DND-41 (cell line): ENCODE measurements around the gene ZCCHC24.

Experiments
- ATAC-seq: fragments of 200-7000 bp; cut with Tn5 transposase; 3 replicates; pipeline ENCODE4 v1.9.1; 2021; ENCODE audit warnings: low read depth; ENCODE audit not compliant: insufficient read depth
- DNase-seq: peaks from one replicate; pipeline ENCODE4 v3.0.0-alpha.2; 2020
- H2AFZ ChIP-seq: 2 replicates; pipeline ENCODE4 v1.6.0; 2012; ENCODE audit warnings: low read depth, low read length
- H3K27ac ChIP-seq: 2 replicates; pipeline ENCODE4 v1.5.1; 2012; ENCODE audit warnings: low read length, inconsistent platforms
- H3K27me3 ChIP-seq: fragments of 200-600 bp; sonication (generic); 2 replicates; pipeline ENCODE4 v1.6.0; 2012; ENCODE audit warnings: low read length, mild to moderate bottlenecking, inconsistent platforms; ENCODE audit not compliant: insufficient read depth, poor library complexity
- H3K36me3 ChIP-seq: 2 replicates; pipeline ENCODE4 v1.5.1; 2012; ENCODE audit warnings: low read length, inconsistent platforms; ENCODE audit not compliant: insufficient read depth
- H3K4me1 ChIP-seq: 2 replicates; pipeline ENCODE4 v1.5.1; 2012; ENCODE audit warnings: mild to moderate bottlenecking, low read length; ENCODE audit not compliant: insufficient read depth
- H3K4me2 ChIP-seq: 2 replicates; pipeline ENCODE4 v1.6.0; 2012; ENCODE audit warnings: mild to moderate bottlenecking, moderate library complexity, low read length, inconsistent platforms; ENCODE audit not compliant: insufficient read depth
- H3K4me3 ChIP-seq, 2 experiments: fragments of 200-600 bp in 1 of 2; shearing (Covaris generic) in 1 of 2; 2 replicates each; pipeline ENCODE4 v1.5.1; 2012 to 2016; ENCODE audit warnings: inconsistent platforms in 2 of 2, low read length in 2 of 2, mild to moderate bottlenecking in 2 of 2, low read depth in 1 of 2, moderate library complexity in 1 of 2
- H3K79me2 ChIP-seq: 2 replicates; pipeline ENCODE4 v1.6.0; 2012; ENCODE audit warnings: low read length, inconsistent platforms; ENCODE audit not compliant: insufficient read depth
- H3K9ac ChIP-seq: 2 replicates; pipeline ENCODE4 v1.6.0; 2012; ENCODE audit warnings: low read depth, mild to moderate bottlenecking, inconsistent platforms, low read length, moderate library complexity
- H3K9me3 ChIP-seq: 2 replicates; pipeline ENCODE4 v1.5.1; 2012; ENCODE audit warnings: low read length, moderate library complexity, mild to moderate bottlenecking, inconsistent platforms; ENCODE audit not compliant: insufficient read depth, severe bottlenecking
- H4K20me1 ChIP-seq: 2 replicates; pipeline ENCODE4 v1.6.0; 2012; ENCODE audit warnings: low read length; ENCODE audit not compliant: insufficient read depth
- EZH2 ChIP-seq: IDR thresholded peaks from 3 replicates; pipeline ENCODE4 v1.6.1; 2012; ENCODE audit warnings: borderline replicate concordance, low read depth, mild to moderate bottlenecking, moderate library complexity, low read length, inconsistent platforms; ENCODE audit not compliant: severe bottlenecking
- TF ChIP-seq, protein P1 (sequence below): IDR thresholded peaks from 2 replicates; pipeline ENCODE4 v1.5.1; 2012; ENCODE audit warnings: borderline replicate concordance, low read length, moderate library complexity, mild to moderate bottlenecking; ENCODE audit not compliant: poor library complexity, severe bottlenecking; ENCODE audit errors: extremely low read depth

ZCCHC24 gene

DNA sequence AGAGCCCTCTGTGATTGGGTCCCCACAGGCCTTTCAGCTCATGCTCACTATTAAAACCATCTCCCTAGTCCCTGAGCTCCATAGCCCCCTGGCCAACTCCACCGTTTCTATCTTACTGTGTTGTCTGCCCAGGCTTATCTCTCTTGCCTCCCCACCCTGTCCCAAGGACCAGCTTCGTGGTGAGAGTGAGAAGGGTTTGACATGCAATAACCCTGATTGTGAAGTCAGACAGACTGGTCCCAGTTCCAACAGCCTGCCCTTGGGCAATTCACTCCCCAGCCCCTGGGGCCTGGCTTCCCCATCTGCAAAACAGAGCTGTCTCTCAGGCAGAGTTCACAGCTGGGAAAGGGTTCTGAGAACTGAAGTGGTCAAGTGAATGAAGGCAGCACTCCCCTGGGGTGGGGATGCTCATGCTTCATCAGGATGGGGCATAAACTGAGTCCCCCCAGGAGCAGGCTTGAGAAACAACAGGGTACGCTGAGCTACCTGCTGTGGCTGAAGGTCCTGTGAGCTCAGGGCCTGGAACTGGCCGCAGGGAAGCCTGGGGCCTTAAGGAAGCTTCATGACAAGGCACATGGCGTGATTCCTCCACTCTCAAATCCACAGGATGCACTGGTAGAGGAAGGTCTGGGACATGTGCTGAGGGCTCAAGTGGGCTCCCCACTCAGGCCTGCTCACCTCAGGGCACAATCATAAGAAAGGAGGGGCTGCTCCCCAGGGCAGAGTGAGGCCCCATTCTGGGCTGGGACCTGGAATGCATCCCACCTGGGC lies 100.0 kb downstream of the ZCCHC24 start:
- no peak overlapping the region for H3K27ac ChIP-seq
- H3K9ac ChIP-seq: no peak overlapping the region
- H3K4me1 ChIP-seq: peaks cover 35% of the 10 kb centered on the region
- peaks cover 23% of the 10 kb centered on the region for H3K36me3 ChIP-seq
- H3K79me2 ChIP-seq: peaks cover 31% of the 10 kb centered on the region
- no peak overlapping the region for H3K4me2 ChIP-seq
- no peak overlapping the region for H3K4me3 ChIP-seq
- no peaks in the 10 kb centered on the region for H3K27me3 ChIP-seq
- H3K9me3 ChIP-seq: no peaks in the 10 kb centered on the region
- ATAC-seq (no peak), DNase-seq (no peak)
- H4K20me1 ChIP-seq: peaks cover 45% of the 10 kb centered on the region
- TF ChIP-seq, protein P1, sequence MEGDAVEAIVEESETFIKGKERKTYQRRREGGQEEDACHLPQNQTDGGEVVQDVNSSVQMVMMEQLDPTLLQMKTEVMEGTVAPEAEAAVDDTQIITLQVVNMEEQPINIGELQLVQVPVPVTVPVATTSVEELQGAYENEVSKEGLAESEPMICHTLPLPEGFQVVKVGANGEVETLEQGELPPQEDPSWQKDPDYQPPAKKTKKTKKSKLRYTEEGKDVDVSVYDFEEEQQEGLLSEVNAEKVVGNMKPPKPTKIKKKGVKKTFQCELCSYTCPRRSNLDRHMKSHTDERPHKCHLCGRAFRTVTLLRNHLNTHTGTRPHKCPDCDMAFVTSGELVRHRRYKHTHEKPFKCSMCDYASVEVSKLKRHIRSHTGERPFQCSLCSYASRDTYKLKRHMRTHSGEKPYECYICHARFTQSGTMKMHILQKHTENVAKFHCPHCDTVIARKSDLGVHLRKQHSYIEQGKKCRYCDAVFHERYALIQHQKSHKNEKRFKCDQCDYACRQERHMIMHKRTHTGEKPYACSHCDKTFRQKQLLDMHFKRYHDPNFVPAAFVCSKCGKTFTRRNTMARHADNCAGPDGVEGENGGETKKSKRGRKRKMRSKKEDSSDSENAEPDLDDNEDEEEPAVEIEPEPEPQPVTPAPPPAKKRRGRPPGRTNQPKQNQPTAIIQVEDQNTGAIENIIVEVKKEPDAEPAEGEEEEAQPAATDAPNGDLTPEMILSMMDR: no peak
- no peak for TF ChIP-seq EZH2
- H2AFZ ChIP-seq: no peak overlapping the region

DNA sequence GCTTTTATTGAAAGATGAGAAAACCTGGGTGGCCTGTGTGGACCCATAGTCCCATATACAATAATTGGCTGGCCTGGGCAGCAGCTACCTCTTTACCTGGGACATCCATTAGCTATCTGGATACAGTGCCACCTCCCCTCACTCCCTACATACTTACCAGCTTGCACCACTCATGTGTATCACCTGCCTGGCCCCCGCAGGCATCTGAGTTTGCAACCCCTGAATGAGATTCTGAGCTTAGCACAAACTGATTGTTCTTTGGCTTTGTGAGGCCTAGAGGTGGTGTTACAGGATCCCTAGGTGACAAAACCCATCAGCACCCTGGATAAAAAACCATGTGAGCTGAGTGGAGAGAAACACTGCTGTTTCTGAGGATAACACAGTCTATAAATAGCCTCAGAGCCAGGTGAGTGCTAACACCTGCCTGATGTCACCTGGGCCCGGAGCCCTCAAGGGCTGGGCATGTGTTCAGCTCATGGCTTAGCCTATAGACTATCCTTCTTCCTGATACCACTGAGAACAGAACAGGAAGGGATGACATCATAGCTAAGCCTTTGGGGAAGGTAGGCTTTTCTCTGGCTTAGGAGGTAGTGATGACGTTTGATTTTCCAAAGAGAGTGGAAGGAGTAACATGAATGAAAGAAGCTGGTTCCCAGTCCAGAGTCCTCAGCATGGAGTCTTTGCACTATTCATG lies 100.8 kb downstream of the ZCCHC24 start:
- H3K36me3 ChIP-seq: peaks cover 15% of the 10 kb centered on the region
- H4K20me1 ChIP-seq: peaks cover 37% of the 10 kb centered on the region
- peaks cover 23% of the 10 kb centered on the region for H3K79me2 ChIP-seq
- H3K4me1 ChIP-seq: peaks cover 28% of the 10 kb centered on the region
- no peak overlapping the region for H3K27ac ChIP-seq
- H3K9me3 ChIP-seq: no peaks in the 10 kb centered on the region
- no peak overlapping the region for H3K4me2 ChIP-seq
- TF ChIP-seq, protein P1: no peak
- H3K4me3 ChIP-seq: no peak overlapping the region
- no peak overlapping the region for H2AFZ ChIP-seq
- DNase-seq (no peak), ATAC-seq (no peak)
- H3K9ac ChIP-seq: no peak overlapping the region
- H3K27me3 ChIP-seq: no peaks in the 10 kb centered on the region

DNA sequence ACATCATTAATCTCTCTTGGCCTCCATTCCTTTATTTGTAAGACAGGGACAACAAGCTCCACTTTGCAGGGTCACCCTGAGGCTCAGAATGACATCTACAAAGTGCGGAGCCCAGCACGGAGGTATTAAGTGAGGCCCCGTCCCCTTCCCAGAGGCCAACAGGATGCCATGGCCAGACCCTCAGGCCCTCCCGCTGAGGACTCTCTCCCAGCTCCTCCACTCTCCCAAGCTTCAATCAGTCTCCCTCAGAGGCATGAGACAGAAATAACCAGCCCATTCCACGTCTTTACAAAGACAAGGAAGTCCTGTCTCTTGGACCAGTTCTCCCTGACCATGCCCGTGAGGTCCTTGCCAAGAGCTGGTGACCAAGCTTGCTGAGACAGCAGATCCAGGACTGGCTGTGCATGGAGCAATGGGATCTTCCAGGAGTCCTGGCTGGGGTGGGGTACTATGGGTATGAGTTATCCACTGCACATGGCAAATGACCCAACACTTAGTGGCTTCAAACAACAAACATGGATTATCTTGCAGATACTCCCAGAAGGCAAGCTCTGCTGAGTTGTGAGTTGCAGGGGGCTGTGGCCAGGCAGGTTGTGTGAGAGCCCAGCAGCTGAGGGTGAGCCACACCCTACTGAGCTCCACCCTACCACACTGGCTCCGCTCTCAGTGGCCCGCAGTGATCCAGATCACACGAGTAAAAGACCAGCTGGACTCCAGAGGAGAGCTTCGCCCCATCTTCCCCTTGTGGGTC lies 102.4 kb downstream of the ZCCHC24 start:
- no peaks in the 10 kb centered on the region for H3K27me3 ChIP-seq
- no peak overlapping the region for H3K9ac ChIP-seq
- TF ChIP-seq, protein P1: no peak
- no peak for TF ChIP-seq EZH2
- no peak for ATAC-seq
- H3K27ac ChIP-seq: no peak overlapping the region
- no peak overlapping the region for H3K4me2 ChIP-seq
- no peaks in the 10 kb centered on the region for H3K9me3 ChIP-seq
- DNase-seq: no peak
- no peak overlapping the region for H2AFZ ChIP-seq
- no peak overlapping the region for H3K4me3 ChIP-seq
- H3K36me3 ChIP-seq: no peaks in the 10 kb centered on the region
- H3K4me1 ChIP-seq: peaks cover 12% of the 10 kb centered on the region
- H4K20me1 ChIP-seq: peaks cover 20% of the 10 kb centered on the region
- H3K79me2 ChIP-seq: peaks cover 7% of the 10 kb centered on the region
